HG03521 (cell line): ENCODE data around the gene KIF23.

Source experiments
- ATAC-seq: cut with Tn5 transposase; IDR thresholded peaks from one replicate; pipeline ENCODE4 v1.9.1; 2021; ENCODE audit warnings: mild to moderate bottlenecking, moderate library complexity; ENCODE audit not compliant: unreplicated experiment

The KIF23 gene

DNA sequence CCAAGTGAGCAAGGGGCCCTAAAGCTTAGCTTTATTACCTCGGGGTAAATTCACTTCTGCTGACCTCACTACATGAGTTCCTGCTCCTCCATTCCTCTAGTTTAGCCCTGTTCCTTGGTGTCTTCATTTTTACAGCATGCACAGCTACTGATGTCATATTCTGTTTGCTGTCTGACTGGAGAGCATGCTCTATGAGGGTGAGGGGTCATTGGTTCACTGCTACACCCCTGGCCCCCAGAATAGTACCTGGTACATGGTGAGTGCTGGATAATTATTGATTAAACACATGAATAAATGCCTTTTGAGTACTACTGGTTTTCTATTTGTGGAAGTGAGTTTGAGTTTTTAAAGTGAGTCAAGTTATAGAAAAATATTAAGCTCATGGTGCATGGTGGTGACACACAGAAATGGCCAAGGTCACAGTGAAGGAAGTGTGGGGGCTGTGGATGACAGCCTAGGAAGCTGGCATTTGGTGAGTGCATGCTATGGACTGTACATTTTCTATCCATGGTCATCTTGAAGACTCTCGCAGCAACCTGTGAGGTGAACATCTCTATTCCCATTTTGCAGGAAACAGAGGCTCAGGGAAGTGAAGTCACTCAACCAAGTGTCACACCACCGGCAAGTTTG is 72.4 kb downstream of the KIF23 start:
- no peak for ATAC-seq

DNA sequence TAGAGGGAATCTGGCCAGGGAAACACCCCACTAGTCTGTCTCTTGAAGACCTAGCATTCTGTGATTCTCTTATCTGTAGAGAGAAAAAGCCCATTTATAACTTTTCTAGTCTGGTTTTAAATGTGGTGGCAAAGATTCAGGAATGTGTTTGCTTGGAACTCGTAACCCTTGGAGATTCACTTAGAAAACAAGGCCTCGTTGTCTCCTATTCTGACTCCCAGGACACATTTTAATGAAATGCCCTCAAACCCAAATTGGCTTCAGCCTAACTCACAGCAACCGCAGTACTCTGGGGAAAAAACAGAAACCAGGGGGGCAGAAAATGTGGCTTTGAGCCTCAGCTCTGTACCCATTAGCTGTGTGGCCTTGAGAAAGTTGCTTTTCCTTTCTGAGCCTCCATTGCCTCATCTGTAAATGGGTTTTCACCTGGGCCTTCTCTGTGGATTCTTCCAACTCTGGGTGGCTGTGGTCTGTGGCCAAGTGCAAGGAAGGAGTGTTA is 75.0 kb downstream of the KIF23 start:
- ATAC-seq, result no peak

DNA sequence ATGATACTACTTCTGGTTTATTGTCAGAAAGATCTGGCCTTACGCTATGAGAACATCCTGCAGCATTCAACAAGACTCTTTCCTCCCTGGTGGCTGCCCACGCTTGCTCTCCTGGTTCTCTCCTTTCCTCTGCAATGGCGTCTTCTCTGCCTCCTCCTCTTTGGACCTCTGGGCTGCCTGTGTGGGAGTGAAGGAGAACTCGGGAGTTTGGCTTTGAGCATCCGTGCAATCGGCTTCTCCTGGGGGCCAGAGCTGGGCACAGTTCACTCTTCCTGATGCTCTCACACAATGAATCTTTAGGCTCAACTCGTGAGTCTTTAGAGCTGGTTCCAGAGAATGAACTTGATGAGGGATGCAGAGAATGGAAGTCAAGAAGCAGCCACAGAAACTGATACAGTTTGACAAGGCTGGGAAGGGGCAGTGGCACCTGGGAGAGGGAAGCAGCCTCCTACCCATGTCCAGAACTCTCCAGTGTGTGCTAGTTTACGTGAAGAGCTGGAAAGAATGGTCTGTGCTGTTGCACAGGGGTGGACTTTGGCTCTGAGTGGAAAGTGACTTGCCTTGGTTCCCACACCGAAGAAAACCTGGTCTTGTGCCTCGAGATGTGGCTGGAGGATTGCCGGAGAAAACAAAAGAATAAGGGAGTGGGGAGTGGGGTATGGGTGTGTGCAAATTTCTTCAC is 76.3 kb downstream of the KIF23 start:
- ATAC-seq, result no peak

DNA sequence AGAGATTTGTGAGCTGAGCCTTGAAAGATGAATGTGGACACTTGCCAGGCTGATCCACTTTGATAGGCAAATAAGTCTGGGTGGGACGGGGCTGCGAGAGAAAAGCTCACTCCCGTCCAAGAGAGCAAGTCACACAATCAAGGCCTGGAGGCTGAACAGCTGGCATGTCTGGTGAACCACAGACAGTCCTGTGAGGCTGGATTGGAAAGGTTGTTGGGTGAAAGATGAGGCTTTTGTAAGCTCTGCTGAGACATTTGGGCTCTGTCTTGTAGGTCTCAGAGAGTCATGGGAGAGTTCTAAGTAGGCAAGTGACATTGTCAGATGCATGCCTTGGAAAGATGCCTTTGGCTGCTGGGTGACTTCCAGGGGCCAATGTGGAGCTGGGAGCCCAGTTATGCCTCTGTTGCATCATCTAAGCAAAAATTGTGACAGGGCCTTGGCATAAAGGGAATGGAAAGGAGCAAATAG is 76.9 kb downstream of the KIF23 start:
- no peak for ATAC-seq

DNA sequence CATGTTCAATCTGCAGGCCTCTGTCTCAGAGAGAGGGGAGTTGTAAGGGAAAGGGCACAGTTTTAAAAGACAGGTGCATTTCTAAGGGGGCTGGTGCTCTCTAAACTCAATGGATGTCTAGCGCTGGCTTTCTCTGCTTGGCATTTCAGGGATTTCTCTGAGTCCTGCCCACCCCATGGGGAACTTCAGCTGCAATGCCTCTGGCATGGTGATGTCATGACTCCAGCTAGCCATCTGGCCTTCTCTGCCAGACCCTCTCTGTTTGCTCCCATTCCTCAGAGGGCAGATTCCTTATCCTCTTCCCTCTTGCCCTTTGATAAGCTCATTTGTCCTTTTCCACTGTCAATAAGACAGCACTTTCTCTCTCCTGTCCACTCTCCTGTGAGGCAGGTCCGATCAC is 79.3 kb downstream of the KIF23 start:
- no peak for ATAC-seq

DNA sequence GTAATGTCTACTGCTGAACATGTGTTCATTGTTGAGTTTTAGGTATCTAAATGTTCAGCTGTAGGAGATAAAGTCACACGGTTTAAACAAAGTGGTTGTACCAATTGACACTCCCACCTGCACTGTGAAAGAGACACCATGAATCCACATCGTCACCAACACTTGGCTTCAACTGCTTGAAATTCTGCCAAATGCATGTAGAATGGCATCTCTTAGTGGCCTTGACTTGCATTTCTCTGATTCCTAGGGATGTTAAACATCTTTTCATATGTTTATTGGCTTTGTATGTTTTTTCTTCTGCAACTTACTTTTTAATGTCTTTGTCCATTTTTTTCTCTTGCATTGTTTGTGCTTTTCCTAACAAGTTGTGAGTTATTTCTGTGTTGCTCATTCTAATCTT is 81.9 kb downstream of the KIF23 start:
- no peak for ATAC-seq

DNA sequence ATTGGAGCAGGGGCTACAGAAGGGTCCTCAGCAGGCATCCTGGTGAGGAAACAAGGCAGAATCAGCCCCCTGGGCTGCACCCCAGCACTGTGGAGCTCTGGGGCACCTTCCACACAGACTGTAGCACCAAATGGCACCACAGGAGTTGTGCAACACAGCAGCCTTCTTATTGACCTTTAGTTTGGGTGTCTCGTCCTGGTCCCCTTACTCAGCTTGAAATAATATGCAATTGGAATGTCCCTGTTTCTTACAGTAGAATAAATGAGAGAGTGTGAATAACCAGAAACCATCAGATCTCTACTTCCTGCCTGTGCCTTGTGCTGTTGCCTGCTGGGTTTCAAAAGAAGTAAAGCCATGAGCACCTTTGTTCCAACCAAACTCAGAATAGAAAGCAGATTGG is 82.9 kb downstream of the KIF23 start:
- ATAC-seq, result no peak

DNA sequence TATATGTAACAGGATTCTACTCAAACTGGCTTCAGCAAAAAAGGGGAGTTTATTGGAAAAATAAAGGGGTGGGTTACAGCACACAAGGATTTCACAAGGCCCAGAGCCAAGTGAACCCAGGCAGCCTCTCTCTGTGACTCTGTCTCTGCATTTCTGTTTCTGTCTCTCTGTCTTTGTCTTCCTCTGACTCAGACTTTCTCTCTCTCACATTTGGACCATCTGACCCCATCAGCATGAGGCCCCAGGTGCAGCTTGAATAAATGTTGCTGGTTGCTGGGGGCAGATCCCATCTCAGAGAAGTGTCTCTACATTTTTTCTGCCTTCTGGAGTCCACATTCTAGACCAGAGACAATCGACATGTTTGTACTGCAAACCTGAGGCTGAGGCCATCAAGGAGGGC is 83.5 kb downstream of the KIF23 start:
- ATAC-seq, result no peak
